DMS53 (cell line): ENCODE data around the gene USP40.
"Not testable (repeated sequence)": the region's sequence is repeated elsewhere in the genome, so short reads cannot be mapped to it uniquely, and the experiment has no call there.

Experiments
- DNase-seq: peaks from one replicate; lab custom pipeline; 2025; lab: John Stamatoyannopoulos, UW

USP40 gene

GRCh38 chr2:233566141-233566956, at the start of gene USP40:
Gene USP40 (minus strand): TSS chr2:233566782. CDS start chr2:233565554, 1,228 bp downstream.
- DNase-seq = peak; percentile 95

GRCh38 chr2:233611284-233611683, 44.7 kb upstream of the USP40 start:
- DNase-seq = no peak

- no peak for DNase-seq
These were observed 39.1 kb upstream of the USP40 start for GRCh38 chr2:233605680-233606079.

- DNase-seq = no peak
These were observed 38.2 kb upstream of the USP40 start for GRCh38 chr2:233604826-233605225.

GRCh38 chr2:233603520-233603919, 36.9 kb upstream of the USP40 start:
- DNase-seq = no peak

- DNase-seq = no peak
These were observed 35.5 kb upstream of the USP40 start for GRCh38 chr2:233602076-233602475.

- no peak for DNase-seq
These were observed 33.8 kb upstream of the USP40 start for GRCh38 chr2:233600386-233600785.

GRCh38 chr2:233598952-233599351, 32.4 kb upstream of the USP40 start:
- DNase-seq = peak; percentile 19

- peak; percentile 75 for DNase-seq
These were observed 30.9 kb upstream of the USP40 start for GRCh38 chr2:233597522-233597921.

- no peak for DNase-seq
These were observed 26.6 kb upstream of the USP40 start for GRCh38 chr2:233593201-233593600.

GRCh38 chr2:233592706-233593105, 26.1 kb upstream of the USP40 start:
- DNase-seq = not testable (repeated sequence)

GRCh38 chr2:233588400-233588799, 21.8 kb upstream of the USP40 start:
- no peak for DNase-seq

- DNase-seq = peak; percentile 64
These were observed 17.6 kb upstream of the USP40 start for GRCh38 chr2:233584210-233584609.

GRCh38 chr2:233583217-233583965, 16.8 kb upstream of the USP40 start:
- not testable (repeated sequence) for DNase-seq

GRCh38 chr2:233577341-233577740, 10.8 kb upstream of the USP40 start:
- DNase-seq = not testable (repeated sequence)

GRCh38 chr2:233572468-233572867, 5.9 kb upstream of the USP40 start:
- peak; percentile 27 for DNase-seq

GRCh38 chr2:233571462-233571861, 4.9 kb upstream of the USP40 start:
- no peak for DNase-seq

- no peak for DNase-seq
These were observed 4.4 kb upstream of the USP40 start for GRCh38 chr2:233571001-233571400.

GRCh38 chr2:233565685-233566140, 869 bp downstream of the USP40 start:
- no peak for DNase-seq

- no peak for DNase-seq
These were observed 2.7 kb downstream of the USP40 start for GRCh38 chr2:233563663-233564430.

GRCh38 chr2:233556881-233557736, 9.5 kb downstream of the USP40 start:
- DNase-seq = peak; percentile 42
